HEK293 (cell line): ENCODE data around the gene GGA1.

Experiments
- CTCF ChIP-seq: fragments of 450-650 bp; formaldehyde crosslinking; IDR thresholded peaks from 2 replicates; pipeline ENCODE4 v1.5.1; 2016; ENCODE audit warnings: missing biosample characterization, missing genetic modification characterization
- ELK4 ChIP-seq: IDR thresholded peaks from 2 replicates; pipeline ENCODE4 v1.6.1; 2011; ENCODE audit warnings: mild to moderate bottlenecking, low read depth, low read length, borderline replicate concordance
- KLF1 ChIP-seq: fragments of 450-650 bp; formaldehyde crosslinking; IDR thresholded peaks from 2 replicates; pipeline ENCODE4 v1.5.1; 2016; ENCODE audit warnings: missing biosample characterization, missing genetic modification characterization
- KLF8 ChIP-seq: fragments of 450-650 bp; formaldehyde crosslinking; IDR thresholded peaks from 2 replicates; pipeline ENCODE4 v1.5.1; 2016; ENCODE audit warnings: missing biosample characterization, missing genetic modification characterization
- ZBTB17 ChIP-seq: fragments of 450-650 bp; formaldehyde crosslinking; IDR thresholded peaks from 2 replicates; pipeline ENCODE4 v1.5.1; 2016; ENCODE audit warnings: missing biosample characterization, missing genetic modification characterization
- ZFP3 ChIP-seq: fragments of 450-650 bp; formaldehyde crosslinking; IDR thresholded peaks from 2 replicates; pipeline ENCODE4 v1.5.1; 2016; ENCODE audit warnings: low read depth, missing biosample characterization, missing genetic modification characterization
- ZNF121 ChIP-seq: fragments of 450-650 bp; formaldehyde crosslinking; IDR thresholded peaks from 2 replicates; pipeline ENCODE4 v1.5.1; 2016; ENCODE audit warnings: missing biosample characterization, missing genetic modification characterization
- ZNF133 ChIP-seq: fragments of 450-650 bp; formaldehyde crosslinking; IDR thresholded peaks from 2 replicates; pipeline ENCODE4 v1.5.1; 2016; ENCODE audit warnings: missing biosample characterization, missing genetic modification characterization
- ZNF146 ChIP-seq: fragments of 450-650 bp; formaldehyde crosslinking; IDR thresholded peaks from 2 replicates; pipeline ENCODE4 v1.5.1; 2016; ENCODE audit warnings: missing biosample characterization, missing genetic modification characterization
- ZNF221 ChIP-seq: fragments of 450-650 bp; formaldehyde crosslinking; IDR thresholded peaks from 2 replicates; pipeline ENCODE4 v1.5.1; 2017; ENCODE audit warnings: missing biosample characterization, missing genetic modification characterization, borderline replicate concordance
- ZNF610 ChIP-seq: fragments of 450-650 bp; formaldehyde crosslinking; IDR thresholded peaks from 2 replicates; pipeline ENCODE4 v1.5.1; 2016; ENCODE audit warnings: missing biosample characterization, missing genetic modification characterization, borderline replicate concordance
- ZNF639 ChIP-seq: fragments of 450-650 bp; formaldehyde crosslinking; IDR thresholded peaks from 2 replicates; pipeline ENCODE4 v1.5.1; 2016; ENCODE audit warnings: missing biosample characterization, missing genetic modification characterization
- ZNF670 ChIP-seq: fragments of 450-650 bp; formaldehyde crosslinking; IDR thresholded peaks from 2 replicates; pipeline ENCODE4 v1.5.1; 2016; ENCODE audit warnings: missing biosample characterization, missing genetic modification characterization, low read depth

- TF ChIP-seq CTCF (tag by site-specific recombination): no peak
- TF ChIP-seq ZNF610 (tag by site-specific recombination): no peak
- no peak for TF ChIP-seq ZNF639 (tag by site-specific recombination)
- TF ChIP-seq ZFP3: no peak
- TF ChIP-seq ZNF221 (tag by site-specific recombination): no peak
- no peak for TF ChIP-seq KLF8 (tag by site-specific recombination)
- no peak for TF ChIP-seq ZNF146 (tag by site-specific recombination)
- no peak for TF ChIP-seq ZBTB17 (tag by site-specific recombination)
- TF ChIP-seq ZNF670 (tag by site-specific recombination): no peak
- no peak for TF ChIP-seq ELK4
- TF ChIP-seq ZNF133 (tag by site-specific recombination): no peak
- TF ChIP-seq KLF1 (tag by site-specific recombination): no peak
- peak; percentile 88 for TF ChIP-seq ZNF121 (tag by site-specific recombination)
Measured at GRCh38 chr22:37617431-37617830, 8.8 kb downstream of the GGA1 start.
